ENCODE results near the gene KIAA1755.
"Not testable (repeated sequence)": the region's sequence is repeated elsewhere in the genome, so short reads cannot be mapped to it uniquely, and the experiment has no call there.

KIAA1755 gene

DNA sequence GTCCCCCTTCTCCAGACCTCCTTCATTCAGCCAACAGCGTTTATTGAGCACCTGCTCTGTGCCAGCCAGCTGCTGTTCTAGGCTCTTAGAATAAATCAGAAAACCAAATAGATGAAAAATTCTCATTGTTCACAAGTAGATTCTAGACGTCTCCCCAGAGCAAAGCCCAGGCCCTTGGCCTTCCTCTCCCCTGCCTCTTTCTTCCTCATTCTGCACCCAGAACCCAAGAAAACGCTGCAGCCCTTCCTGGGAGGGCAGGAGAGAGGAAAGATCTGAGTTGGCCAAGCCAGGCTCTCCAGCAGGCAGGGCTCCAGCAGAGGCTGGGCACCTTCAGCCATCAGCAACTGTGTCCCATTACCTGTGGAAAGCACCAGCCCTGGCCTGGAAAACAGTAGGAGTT, 31.4 kb upstream of the KIAA1755 start:
- no peak for DNase-seq (ENCODE audit: low read depth in 3 of 3, low spot score in 1 of 3)

DNA sequence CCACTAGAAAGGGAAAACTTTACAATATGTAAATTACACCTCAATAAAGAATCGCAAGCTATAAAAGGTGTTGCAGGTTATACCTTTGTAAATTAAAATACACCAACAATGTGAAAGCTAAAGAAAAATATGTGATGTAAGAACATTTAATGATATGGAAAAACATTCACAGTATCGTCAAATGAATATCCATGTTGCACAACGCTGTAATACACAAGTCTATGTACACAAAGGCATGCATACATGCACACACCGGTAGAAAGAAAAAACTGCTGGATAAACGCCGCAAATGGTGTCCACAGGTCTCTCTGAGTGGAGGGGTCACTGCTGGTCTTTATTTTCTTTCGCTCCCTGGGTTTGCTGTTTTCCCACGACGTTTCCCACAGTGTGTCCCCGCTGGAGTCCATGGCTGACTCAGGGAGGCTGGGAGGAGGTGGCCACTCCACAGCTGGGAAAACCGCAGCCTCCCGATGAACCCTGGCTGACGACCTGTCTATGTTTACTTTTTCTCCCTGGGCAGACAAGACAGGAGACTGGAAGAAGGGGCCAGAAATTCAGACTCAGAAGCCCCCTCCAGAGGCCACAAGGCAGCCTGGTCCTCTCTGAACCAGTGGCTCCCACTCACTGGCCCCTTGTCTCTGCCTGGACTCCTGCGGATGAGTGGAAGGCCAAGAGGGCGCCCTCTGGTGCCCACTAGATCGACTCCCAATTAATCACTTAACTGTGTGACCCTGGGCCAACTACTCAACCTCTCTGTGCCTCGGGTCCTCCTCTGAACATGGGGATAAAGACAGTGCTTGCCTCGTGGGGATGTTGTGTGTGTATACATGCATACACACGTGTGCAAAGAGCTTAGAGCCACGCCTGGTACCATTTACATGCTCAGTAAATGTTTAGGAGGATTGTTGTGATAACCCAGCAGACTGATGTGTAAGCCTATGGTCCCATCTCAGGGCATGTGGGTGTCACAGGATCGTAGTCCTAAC, 30.6 kb upstream of the KIAA1755 start:
- no peak for DNase-seq (ENCODE audit: low read depth in 3 of 3, low spot score in 1 of 3)

DNA sequence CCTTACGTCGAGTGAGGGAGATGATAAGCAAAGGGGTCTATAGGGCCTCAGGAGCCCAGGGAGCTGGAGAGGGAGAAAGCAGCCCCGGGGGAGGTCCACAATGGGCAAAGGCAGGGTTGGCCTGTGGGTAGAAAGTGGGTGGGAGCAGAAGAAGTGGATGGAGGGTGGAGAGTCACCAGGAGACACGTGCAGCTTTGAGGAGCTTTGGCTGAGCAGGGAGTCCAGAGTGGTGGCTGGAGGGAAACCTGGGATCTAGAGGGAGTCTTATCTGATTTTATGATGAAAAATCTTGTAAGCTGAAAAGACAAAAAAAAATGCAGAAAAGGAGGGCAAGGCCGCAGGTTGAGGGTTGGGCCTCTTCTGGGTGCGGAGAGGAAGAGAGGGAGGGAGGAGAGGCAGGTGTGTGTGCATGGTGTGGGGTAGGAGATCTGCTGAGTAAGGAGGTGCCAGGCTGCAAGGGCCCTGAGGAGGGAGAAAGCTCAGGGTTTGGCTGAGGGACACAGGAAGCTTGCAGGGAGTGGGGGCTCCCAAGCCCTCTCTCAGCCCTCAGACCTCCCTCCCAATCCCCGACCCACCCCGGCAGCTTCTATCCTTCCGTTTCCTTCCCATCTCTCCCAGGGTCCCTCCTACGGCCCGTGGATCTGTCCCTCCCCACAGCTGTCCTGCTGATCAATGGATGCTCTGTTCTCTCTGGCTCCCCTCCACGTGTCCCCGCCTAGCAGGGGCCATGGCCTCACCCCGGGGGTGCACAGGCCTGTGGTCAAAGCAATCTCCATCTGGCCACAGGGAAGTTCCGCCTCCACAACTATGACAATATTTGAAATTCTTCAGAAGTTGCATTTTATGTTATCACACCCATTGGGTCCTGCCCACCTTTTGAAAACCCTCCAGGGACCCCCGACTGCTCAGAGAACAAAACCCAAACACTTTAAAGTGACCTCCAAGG, 26.3 kb upstream of the KIAA1755 start:
- no peak for DNase-seq (ENCODE audit: low read depth in 3 of 3, low spot score in 1 of 3)

DNA sequence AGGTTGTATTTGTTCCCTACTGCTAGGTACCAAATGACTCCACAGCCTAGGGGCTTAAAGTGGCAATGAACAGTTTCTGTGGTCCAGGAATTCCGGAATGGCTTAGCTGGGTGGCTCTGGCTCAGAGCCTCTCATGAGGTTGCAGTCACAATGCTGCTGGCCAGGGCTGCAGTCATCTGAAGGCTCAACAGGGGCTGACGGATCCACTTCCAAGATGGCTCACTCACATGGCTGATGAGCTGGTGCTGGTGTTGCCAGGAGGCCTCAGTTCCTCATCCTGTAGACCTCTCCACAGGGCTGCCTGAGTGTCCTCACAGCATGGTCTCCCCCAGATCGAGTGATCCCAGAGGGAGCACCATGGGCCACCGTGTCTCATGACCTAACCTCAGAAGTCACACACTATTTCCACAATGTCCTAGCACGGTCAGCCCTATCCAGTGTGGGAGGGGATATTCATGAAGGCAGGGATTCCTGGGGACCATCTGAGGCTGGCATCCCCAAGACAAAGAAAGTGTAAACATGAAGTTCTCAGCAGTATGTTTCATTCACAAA, 24.4 kb upstream of the KIAA1755 start:
- DNase-seq (ENCODE audit: low read depth in 3 of 3, low spot score in 1 of 3): no peak

DNA sequence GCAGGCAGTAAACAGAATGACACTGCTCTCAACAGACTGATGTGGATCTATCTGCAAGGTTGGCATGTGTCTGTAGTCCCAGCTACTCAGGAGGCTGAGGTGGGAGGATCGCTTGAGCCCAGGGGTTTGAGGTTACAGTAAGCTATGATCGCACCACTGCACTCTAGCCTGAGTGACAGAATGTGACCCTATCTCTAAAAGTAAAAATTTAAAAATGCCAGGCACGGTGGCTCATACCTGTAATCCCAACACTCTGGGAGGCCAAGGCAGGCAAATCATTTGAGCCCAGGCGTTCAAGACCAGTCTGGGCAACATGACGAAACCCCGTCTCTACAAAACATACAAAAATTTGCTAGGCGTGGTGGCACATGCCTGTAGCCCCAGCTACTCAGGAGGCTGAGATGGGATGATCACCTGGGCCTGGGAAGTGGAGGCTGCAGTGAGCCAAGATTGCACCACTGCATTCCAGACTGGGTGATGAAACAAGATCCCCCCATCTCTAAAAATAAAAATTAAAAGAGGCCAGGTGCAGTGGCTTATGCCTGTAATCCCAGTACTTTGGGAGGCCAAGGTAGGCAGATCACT, 23.6 kb upstream of the KIAA1755 start:
- not testable (repeated sequence) for DNase-seq (ENCODE audit: low read depth in 3 of 3, low spot score in 1 of 3)

DNA sequence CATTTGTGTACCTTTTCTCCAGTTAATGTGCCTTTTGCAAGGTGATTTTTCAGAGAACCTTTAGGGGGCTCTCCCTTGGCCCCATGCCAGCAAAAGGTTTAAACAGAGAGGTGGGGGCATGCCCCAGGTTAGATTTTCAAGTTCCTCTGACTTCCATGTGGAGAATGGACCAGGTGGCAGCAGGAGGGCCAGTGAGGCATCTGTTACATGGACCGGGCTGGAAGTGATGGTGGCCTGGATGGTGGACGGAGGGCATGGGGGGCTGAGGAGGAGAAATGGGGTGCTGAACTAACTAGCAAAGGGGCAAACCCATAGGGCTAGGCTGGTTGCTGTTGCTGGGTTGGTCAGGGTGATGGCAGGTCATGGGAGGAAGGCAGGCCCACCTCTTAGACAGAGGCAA, 22.7 kb upstream of the KIAA1755 start:
- no peak for DNase-seq (ENCODE audit: low read depth in 3 of 3, low spot score in 1 of 3)

DNA sequence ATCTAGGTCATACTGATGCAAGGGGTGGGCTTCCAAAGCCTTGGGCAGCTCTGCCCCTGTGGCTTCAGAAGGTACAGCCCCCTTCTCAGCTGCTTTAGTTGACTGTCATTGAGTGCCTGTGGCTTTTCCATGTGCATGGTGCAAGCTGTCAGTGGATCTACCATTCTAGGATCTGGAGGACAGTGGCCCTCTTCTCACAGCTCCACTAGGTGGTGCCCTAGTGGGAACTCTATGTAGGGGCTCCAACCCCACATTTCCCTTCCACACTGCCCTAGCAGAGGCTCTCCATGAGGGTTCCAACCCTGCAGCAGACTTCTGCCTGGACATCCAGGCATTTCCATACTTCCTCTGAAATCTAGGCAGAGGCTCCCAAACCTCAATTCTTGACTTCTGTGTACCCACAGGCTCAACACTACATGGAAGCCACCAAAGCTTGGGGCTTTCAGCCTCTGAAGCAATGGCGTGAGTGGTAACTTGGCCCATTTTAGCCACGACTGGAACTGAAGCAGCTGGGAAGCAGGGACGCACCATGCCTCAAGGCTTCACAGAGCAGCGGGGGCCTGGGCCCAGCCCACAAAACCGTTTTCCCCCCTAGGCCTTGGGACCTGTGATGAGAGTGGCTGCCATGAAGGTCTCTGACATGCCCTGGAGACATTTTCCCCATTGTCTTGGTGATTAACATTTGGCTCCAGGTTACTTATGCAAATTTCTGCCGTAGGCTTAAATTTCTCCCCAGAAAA, 20.8 kb upstream of the KIAA1755 start:
- DNase-seq (ENCODE audit: low read depth in 3 of 3, low spot score in 1 of 3): not testable (repeated sequence)

DNA sequence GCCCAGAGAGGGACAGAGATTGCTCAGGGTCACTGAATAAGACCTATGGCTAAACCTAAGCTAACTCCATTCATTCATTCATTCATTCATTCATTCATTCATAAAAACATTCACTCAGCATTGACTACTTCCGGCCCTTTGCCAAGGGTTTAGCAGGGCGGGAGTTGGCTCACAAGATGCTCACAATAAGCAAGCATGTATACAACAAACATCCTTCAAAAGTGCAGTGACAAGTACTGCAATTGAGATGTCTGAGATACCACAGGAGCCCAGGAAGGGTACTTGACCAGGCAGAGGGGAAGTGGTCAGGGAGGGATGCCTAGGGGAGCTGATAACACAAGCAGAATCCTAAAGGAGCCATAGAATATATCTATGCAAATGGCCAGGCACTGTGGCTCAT, 18.2 kb upstream of the KIAA1755 start:
- DNase-seq (ENCODE audit: low read depth in 3 of 3, low spot score in 1 of 3): no peak

GRCh38 chr20:38278131-38278530, 17.6 kb upstream of the KIAA1755 start:
- no peak for DNase-seq (ENCODE audit: low read depth in 3 of 3, low spot score in 1 of 3)

DNA sequence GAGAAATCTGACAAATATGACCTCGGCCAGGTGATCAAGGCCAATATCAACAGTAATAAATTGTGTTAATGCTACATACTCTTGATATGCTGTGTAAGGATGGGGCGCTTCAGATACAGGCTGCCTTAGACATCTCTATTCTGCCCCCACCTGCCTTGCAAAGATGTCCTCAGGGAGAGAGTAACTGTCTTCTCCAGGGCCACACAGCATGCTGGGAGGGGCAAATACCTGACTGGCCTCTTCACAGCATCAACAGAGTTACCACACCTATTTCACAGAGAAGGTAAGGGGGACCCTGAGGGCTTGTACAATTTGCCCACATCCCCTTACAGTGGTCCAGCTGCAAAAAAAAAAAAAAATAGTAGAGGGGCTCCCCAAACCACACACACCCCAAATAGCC, 17.2 kb upstream of the KIAA1755 start:
- no peak for DNase-seq (ENCODE audit: low read depth in 3 of 3, low spot score in 1 of 3)

- DNase-seq (ENCODE audit: low read depth in 3 of 3, low spot score in 1 of 3): no peak
Observed at GRCh38 chr20:38277285-38277684, 16.8 kb upstream of the KIAA1755 start.

- no peak for DNase-seq (ENCODE audit: low read depth in 3 of 3, low spot score in 1 of 3)
Observed at GRCh38 chr20:38275815-38276550, 15.4 kb upstream of the KIAA1755 start.

- DNase-seq (ENCODE audit: low read depth in 3 of 3, low spot score in 1 of 3): no peak
Observed at GRCh38 chr20:38272961-38273360, 12.4 kb upstream of the KIAA1755 start.

DNA sequence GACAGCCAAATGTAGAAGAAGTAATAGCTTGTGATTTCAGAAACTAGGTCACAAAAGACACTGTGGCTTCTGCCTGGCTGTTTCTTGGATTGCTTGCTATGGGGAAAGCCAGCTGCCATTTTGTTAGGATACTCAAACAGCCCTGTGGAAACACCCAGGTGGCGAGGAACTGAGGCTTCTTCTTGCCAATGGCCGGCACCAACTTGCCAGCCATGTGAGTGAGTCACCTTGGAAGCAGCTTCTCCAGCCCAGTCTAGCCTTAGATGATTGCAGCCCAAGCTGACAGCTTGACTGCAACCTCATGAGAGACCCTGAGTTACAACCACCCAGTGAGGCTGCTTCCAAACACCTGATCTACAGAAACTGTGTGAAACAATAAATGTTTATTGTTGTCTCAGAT, 11.9 kb upstream of the KIAA1755 start:
- DNase-seq (ENCODE audit: low read depth in 3 of 3, low spot score in 1 of 3): no peak

GRCh38 chr20:38271608-38272120, 11.1 kb upstream of the KIAA1755 start:
- no peak for DNase-seq (ENCODE audit: low read depth in 3 of 3, low spot score in 1 of 3)

DNA sequence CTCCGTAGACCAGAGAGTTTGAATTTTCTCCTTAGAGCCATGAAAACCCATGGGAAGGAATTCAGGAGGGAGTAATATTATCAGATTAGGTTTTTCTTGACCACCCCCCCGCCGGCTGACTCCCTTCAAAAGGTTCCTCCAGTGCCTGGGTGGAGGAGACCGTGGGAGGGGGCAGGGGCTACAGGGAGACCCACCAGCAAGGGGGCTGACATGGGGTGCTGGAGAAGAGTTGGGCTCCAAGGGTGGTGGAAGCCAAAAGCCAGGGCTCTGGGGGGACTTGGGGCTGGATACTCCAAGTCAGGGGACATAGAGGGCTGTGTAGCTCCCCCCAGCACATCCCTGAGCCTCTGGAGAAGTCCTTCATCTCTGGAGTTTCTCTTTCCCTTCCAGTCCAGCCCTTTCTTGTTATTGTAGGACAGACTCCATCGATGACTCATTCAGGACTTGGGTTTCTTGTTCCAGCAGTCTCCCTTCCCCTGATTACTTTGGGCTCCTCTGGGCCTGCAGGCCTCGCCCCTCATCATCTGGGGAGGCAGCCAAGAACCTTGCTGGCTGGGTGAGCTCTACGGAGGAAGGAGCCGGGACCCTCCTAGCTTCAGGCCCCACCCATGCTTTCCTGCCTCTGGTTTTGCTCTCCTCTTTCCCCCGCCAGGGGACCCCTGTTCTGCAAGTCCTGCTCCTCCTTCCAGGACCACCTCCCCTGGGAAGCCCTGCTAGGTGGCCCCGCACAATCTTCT, 10.5 kb upstream of the KIAA1755 start:
- no peak for DNase-seq (ENCODE audit: low read depth in 3 of 3, low spot score in 1 of 3)

DNA sequence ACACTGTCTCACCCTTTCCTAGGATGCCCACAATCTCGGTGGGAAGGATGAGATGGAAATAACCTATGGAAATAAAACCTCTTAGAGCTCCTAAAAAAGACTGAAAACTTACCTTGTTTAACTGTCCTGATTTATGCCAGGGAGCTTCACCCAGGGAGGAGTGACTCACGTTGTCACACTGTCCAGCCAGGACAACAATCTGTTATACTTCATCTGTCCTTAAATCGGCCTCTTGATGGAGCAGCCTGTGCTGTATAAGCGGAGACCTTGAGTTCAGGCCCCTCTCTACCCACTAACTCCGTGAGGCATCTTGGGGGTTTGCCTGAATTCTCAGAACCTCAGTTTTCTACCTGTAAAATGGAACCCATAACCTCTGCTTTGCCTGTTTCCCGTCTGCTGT, 9.2 kb upstream of the KIAA1755 start:
- no peak for DNase-seq (ENCODE audit: low read depth in 3 of 3, low spot score in 1 of 3)

- DNase-seq (ENCODE audit: low read depth in 3 of 3, low spot score in 1 of 3): no peak
Observed at GRCh38 chr20:38269040-38269439, 8.5 kb upstream of the KIAA1755 start.
